ENCODE measurements around the gene FJX1. TPM values are rescaled to one million over a fixed set of nuclear protein-coding genes. Genes with fewer than 3 reads are reported as not detected.

Gene FJX1
- total RNA-seq, 1 experiment from 2014 or later, result 8.3 TPM

GRCh38 chr11:35582033-35582432 is 36.2 kb upstream of the FJX1 start (continued):
- TF ChIP-seq ZNF281 (CRISPR knock-in tag; IDR thresholded peaks at IDR 0.05) (no peak), ZBTB43 (CRISPR knock-in tag; IDR thresholded peaks at IDR 0.05) (no peak), OVOL2 (CRISPR knock-in tag; IDR thresholded peaks at IDR 0.05; ENCODE audit: borderline replicate concordance) (no peak), ZNF671 (CRISPR knock-in tag; IDR thresholded peaks at IDR 0.05) (no peak), E2F4 (CRISPR knock-in tag; IDR thresholded peaks at IDR 0.05; ENCODE audit: borderline replicate concordance, low read depth) (no peak), MXD4 (CRISPR knock-in tag; IDR thresholded peaks at IDR 0.05; ENCODE audit: borderline replicate concordance) (no peak), ZNF512 (CRISPR knock-in tag; IDR thresholded peaks at IDR 0.05; ENCODE audit: borderline replicate concordance) (no peak)

- Mint-ChIP-seq H3K27me3 (ENCODE audit: low read depth) (peaks cover 18% of the 10 kb centered on the region), H3K4me1 (peaks cover 4% of the 10 kb centered on the region), H3K4me3 (no peak overlapping the region), H3K9me3 (no peaks in the 10 kb centered on the region), H3K27ac (no peak overlapping the region), H3K36me3 (no peaks in the 10 kb centered on the region)
- POLR2A ChIA-PET, result no interaction called here
- CTCF ChIA-PET, result interaction anchor here (1.0 kb wide), 1 partner anchor 239 kb away, joined by 4 read pairs; no protein-coding TSS in a partner anchor
- TF ChIP-seq SOX15 (CRISPR knock-in tag; IDR thresholded peaks at IDR 0.05) (no peak), FOXJ3 (CRISPR knock-in tag; IDR thresholded peaks at IDR 0.05; ENCODE audit: borderline replicate concordance) (no peak), ZNF425 (CRISPR knock-in tag; conservative IDR thresholded peaks at IDR 0.05) (no peak), ATF3 (CRISPR knock-in tag; conservative IDR thresholded peaks at IDR 0.05) (no peak), CBFB (CRISPR knock-in tag; IDR thresholded peaks at IDR 0.05; ENCODE audit: low read depth) (no peak), JAZF1 (CRISPR knock-in tag; IDR thresholded peaks at IDR 0.05) (no peak), RORB (CRISPR knock-in tag; IDR thresholded peaks at IDR 0.05) (no peak), KAT7 (CRISPR knock-in tag; IDR thresholded peaks at IDR 0.05; ENCODE audit: borderline replicate concordance) (no peak), HMGXB4 (CRISPR knock-in tag; IDR thresholded peaks at IDR 0.05) (no peak), GTF2I (CRISPR knock-in tag; conservative IDR thresholded peaks at IDR 0.05) (no peak), ZNF219 (CRISPR knock-in tag; IDR thresholded peaks at IDR 0.05; ENCODE audit: borderline replicate concordance) (no peak)
- DNase-seq (ENCODE audit: low spot score) (no peak), ATAC-seq (no peak)
These were observed 35.1 kb upstream of the FJX1 start for GRCh38 chr11:35583126-35583525.
